T-helper 2 cell treated with Interferon-gamma antibody and Interleukin-4, amounts not matched to agents 100 ng/mL and 5 ng/mL, for 36 hours (primary cell): ENCODE data around the gene CAPZA2. TPM values are rescaled to one million over a fixed set of nuclear protein-coding genes. Genes with fewer than 3 reads are reported as not detected.

Experiments used
- intact Hi-C: fragments of 100-400 bp; cut with micrococcal nuclease; formaldehyde crosslinking; loops from one replicate; pipeline ENCODE4 v1.15.1; 2023
- total RNA-seq: library from RNA; stranded (reverse); gene quantifications from 2 replicates; pipeline ENCODE4 v1.2.3, GENCODE V29; 2022

CAPZA2 gene
- total RNA-seq, 1 donor from 2014 or later, result 130 TPM

DNA sequence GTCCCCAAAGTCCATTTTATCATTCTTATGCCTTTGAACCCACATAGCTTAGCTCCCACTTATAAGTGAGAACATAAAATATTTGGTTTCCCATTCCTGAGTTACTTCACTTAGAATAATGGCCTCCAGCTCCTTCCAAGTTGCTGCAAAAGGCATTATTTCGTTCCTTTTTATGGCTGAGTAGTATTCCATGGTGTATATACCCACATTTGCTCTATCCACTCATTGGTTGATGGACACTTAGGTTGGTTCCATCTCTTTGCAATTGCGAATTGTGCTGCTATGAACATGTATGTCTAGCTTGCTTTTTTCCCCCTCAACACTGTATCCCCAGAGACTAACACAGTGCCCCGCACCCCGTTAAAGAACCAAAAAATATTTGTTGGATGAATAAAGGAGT is 670 bp upstream of the CAPZA2 start:
- intact Hi-C loops, result loop anchor here (1.0 to 5.0 kb wide), 7 partner anchors 10 to 1939 kb away; partner anchors contain the start of genes LSM8, MDFIC and ST7

DNA sequence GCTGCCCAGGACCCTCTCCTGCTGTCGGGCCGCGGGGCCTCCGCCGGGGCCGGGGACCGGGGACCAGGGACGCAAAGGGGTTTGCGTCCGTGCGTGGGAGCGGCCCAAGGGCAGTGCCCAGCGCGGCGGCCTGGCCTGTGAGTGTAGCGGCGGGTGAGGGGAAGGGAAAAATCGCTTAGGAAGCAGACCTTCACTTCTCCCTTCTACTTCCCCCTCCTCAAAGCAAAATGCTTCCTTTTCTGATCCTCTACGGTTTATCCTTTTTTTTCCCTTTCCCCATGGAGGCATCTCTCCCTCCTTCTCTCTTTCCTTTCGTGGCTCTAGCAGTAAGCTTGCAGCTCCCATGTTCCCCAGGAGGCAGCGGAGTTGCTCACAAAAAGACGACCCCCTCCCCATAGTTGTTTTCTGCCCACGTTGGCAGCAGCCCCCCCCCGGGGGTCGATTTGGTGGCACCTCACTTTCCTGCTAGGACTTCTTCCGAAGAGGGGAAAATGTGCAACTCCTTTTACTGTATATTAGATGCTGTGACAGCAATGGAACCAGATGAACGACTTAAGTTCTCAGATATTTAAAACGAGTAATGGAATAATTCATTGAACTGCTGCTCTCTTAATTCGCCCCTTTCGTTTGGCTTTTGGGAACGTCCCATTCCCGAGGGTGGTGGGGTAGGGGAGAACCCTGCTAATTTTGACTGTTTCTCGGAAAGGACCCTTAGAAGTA is 724 bp downstream of the CAPZA2 start:
- intact Hi-C loops, result loop anchor here (1.0 to 5.0 kb wide), 7 partner anchors 8 to 1941 kb away; partner anchors contain the start of genes LSM8, MDFIC and ST7

DNA sequence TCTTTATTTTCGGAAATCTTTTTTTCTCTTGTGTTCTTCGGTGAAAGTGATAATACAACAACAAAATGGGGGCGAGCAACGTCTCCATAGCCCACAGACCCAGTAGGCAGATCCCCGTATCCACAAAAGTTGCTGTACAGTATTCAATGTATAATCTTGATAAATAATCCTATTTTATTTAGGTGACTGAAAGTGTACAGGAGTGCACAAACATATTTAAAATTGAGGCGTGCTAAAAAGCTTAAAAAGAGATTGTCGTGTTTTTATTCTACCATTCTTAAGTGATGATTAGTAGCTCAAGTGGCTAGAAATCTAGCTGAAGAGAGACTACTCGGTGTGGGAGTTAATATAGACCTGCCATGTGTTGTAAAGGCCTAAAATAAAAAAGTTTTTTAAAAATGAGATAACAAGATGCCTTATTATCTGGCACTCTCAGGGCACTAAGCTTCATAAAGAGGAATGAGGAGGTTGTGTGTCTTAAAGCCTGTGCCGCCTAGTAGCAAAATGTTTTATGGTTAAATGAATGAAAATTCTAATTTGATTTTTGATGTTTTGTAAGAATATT is 1.6 kb downstream of the CAPZA2 start:
- intact Hi-C loops, result loop anchor here (2.0 to 5.0 kb wide), 4 partner anchors 43 to 1942 kb away; partner anchors contain the start of genes LSM8 and MDFIC

DNA sequence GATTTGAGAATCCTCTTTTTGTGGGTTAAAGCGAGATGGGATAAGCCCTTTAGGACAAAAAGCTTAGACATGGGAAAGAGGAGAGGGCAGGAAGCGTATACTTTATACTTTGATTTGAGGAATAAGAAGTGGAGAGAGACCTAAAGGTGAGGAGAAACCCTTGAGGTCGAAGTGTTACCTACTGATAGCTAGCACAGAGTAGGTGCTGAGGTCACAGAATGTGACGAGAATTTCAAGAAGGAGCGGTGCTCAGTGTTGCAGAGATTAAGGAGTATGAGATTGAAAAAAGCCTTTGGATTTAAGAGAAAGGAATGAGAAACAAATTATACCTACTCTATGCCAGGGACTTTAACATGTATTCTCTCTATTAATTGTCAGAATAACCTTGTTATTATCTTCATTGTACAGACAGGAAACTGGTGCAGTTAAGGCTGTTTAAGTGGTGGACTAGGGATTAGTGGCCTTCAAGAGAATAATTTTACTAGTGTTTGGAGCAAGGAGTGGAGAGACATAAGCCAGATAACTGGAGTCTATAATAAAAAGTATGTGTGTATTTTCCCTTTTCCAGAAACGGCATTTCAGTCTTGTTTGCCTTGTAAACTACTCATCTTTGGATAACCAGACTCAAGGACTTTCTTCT is 8.8 kb downstream of the CAPZA2 start:
- intact Hi-C loops, result loop anchor here (1.0 kb wide), 1 partner anchor 9 kb away; the partner anchor contains the start of gene CAPZA2

DNA sequence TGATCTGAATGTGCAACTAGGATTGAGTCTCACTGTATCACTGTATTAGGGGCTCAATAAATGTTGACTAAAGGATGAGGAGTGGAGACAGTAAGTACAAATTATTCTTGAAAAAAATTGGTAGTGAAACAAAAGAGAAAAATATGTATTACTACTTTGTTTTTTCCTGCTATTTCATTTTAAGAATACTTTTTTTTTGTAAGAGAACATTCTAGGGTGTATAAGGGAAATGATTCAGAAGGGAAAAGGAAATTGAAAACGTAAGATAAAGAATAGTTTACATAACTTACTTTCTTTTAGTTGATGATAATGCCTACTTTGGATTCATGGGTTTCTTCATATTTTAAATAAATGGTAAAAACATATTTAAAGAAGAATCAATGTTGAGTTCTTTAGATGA is 9.6 kb downstream of the CAPZA2 start:
- intact Hi-C loops, result no loop called here

DNA sequence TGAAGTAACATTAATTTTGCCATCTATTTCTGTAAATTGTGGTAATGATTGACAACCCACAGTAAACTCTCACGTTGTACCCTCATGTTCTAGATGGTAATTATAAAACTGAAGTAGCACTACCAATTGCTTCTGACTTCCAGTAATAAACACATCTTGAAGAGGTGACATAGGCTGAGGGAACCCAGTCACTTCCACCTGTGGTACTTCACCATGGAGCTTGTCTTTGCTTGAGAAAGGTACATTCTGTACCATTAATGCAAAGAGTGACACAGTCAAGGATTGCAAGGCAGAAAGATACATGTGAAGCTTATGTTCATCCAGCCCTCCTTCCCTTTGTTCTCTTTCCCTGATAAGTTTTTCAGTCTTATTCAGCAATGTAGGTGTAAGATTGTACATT is 11.2 kb downstream of the CAPZA2 start:
- intact Hi-C loops, result no loop called here

DNA sequence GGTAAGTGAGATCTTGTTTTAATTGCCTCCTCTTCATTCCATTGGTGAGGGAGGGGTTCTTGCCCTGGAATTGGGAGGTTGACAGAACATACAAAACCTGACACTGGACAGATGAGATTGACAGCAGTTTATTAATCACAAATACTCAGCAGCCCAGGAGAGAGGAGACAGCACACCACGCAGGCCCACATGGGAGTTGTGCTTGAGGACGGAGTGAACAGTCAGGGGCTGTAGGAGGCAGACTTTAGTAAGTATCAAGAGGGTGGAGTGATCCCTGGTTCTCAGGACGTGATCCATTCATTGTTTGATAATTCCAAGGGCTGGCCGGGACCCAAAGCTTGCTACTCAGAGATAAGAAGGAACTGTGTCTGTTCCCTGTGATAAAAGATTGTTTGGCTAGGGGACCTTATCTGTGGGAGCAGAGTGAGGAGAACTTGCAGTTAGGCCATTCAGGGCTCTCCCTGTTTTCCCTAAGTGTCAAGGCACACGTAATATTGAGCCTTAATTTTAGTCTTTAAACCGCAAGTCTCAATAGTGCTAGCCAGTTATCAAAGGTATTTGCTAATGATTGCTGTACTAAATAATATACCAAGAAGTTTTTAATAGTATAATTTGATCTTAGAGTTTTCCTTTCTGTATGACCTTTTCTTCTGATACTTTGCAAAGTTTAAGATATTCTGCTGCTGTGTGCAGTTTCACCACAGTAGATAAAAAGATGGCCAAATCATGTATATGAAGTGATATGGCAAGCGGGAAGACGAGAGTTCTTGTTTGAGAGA is 14.5 kb downstream of the CAPZA2 start:
- intact Hi-C loops, result no loop called here

DNA sequence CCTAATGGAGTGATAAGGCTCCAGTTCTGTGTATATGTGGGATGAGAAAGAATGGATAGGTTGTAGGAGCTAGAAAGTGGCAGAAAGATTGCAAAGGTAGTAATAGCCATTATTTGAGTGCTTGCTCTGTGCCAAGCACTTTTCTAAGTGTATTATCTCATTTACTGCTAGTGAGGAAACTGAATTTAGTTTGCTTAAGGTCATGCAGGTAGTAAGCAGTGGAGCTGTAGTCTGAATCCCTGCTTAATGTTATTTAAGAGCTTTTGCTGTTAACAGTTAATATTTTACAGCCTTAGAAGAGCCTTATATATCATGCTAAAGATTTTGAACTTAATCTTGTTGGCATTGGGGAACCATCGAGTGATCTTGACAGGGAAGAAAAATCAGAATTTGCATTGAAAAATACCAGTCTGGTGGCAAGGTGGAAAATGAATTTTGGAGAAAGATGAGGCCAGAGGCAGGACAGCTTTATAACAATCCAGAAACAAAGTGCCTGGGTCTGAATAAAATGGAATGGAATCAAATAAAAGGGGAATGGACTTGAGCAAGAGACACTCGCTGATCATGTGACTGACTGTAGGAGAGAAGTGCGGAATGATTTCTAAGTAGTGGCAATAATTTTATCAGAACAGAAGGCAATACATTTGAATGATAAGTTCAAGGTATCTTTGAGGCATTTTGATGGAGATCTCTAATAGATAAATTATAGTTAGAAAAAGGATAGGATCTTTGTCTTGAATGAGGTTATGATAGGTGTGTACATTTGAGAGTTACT is 15.2 kb downstream of the CAPZA2 start:
- intact Hi-C loops, result no loop called here

DNA sequence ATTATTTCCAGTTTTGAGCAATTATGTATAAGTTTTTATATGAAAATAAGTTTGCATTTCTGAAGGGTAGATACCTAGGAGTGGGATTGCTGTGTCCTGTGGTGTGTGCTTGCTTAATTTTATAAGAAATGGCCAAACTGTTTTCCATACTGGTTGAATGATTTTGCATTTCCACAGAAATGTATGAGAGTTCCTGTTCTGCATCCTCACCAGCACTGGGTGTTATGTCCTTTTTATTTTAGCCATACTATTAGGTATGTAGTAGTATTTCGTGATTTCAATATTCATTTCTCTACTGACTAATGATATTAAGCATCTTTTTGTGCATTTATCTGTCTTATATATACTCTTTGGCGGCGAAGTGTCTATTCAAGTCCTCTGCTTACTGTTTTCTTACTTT is 22.3 kb downstream of the CAPZA2 start:
- intact Hi-C loops, result no loop called here

DNA sequence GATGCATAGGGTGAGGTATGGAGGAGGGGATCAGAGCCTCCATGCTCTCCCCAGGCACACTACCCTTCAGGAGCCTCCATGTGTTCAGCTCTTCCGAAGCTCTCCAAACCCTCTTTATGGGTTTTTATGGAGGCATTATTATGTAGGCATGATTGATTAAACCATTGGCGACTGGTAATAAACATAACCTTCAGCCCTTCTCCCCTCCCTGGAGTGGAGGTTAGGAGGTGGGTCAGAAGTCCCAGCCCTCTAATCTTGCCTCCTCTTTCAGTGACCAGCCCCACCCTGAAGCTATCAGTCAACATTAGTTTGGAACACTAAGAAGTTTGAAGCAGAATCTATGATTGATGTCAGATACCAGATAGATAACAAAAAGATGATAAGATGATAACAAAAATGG is 23.3 kb downstream of the CAPZA2 start:
- intact Hi-C loops, result no loop called here

DNA sequence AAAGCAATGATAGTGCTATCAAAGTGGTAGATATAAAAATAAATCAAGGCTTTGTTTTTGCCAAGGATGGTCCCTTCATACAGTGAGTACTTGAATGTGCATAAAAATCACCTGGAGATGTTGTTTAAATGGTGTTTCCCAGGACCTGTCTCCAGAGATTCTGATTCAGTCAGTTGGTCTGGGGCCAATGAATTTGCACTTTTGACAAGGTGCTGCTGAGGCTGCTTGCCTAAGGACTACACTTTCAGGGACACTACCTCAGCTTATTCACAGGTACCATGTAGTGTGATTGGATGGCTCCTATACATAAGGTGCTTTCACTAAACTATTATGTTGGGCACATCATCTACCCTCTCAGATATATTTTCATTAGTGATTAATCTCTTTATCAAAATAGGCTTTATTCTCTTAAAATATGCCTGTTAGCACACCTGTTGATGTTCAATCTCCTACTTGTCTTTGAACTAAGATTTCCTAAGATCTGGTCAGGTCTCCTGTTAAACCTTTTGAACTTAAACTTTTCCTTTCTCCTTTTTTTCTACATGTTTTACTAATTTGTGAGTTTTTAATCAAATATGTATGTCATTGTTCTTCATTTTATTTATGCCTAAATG is 24.3 kb downstream of the CAPZA2 start:
- intact Hi-C loops, result no loop called here

DNA sequence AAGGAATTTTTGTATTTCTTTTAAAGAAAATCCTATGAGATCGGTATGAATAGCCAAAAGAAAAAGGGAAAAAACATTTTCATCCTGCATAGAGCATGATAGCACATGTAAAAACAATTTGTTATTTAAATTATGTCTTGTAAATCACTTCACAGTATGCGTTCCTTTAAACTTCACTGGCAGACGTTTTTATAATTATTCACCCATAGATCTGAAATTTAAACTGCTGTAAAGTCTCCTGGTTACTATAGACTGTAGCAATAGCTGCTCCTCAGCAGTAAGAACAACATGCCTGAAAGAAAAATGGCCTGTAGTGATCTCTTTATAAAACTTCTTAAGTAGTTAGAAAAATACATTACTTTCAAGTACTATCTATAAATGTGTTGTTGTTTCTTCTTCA is 26.5 kb downstream of the CAPZA2 start:
- intact Hi-C loops, result no loop called here

DNA sequence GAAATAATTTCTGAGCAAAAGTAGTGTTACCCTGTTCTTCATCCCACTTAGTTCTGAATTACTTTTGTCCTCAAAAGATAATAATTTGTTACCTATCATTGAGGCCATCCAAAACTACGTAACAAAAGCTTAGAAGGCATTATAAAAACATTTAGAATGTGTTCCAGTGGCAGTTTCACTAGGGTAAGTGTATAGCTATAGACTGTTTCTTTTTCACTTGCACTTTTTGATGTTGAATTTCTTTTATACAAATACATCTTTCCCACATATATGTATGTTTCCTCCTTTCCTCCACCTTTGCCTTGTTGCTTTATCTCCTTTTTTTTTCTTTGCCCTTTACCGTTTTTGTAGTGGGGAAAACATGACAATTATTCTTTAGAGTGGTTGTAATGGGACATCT is 33.5 kb downstream of the CAPZA2 start:
- intact Hi-C loops, result no loop called here

DNA sequence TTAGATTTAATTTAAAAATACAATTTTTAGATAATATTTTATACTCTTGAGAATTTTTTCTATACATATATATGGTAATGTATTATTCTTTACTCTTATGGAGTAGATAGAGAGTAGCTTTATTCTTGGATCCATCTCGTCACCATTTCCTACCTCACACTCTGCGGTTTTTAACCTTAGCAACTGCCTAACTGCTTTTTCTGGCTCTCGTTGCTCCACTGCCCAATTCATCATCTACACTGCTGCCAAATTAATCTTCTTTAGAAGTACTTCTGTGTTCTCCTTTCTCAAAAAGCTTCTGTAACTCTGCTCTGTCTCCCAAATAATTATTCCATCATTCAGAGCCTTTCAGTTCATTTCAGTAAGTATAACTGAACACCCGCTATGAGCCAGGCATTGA is 35.3 kb downstream of the CAPZA2 start:
- intact Hi-C loops, result no loop called here

DNA sequence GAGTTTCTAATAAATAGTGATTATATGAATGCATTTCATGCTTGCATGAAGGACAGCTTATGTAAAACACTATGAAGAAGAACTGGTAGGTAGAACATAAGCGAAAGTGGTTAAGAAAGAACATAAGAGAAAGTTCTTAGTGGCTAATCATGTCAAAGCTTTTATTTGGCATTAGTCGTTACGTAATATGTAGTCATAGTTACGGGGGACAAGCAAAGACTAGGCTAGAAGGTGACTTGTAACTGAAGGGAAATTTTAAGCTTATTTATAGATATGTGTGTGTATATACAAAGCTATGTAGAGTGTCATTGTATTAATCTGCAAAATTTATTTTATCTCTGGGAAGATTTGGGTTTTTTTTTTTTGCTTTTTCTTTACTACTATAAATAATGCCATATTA is 36.9 kb downstream of the CAPZA2 start:
- intact Hi-C loops, result no loop called here

DNA sequence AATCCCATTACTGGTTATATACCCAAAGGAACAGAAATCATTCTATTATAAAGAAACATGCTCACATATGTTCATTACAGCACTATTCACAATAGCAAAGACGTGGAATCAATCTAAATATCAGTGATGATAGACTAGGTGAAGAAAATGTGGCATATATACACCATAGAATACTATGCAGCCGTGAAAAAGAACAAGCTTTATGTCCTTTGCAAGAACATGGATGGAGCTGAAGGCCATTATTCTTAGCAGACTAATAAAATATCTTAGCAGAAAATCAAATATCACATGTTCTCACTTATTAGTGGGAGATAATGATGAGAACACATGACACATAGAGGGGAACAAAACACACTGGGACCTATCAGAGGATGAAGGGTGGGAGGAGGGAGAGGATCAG is 38.8 kb downstream of the CAPZA2 start:
- intact Hi-C loops, result no loop called here

DNA sequence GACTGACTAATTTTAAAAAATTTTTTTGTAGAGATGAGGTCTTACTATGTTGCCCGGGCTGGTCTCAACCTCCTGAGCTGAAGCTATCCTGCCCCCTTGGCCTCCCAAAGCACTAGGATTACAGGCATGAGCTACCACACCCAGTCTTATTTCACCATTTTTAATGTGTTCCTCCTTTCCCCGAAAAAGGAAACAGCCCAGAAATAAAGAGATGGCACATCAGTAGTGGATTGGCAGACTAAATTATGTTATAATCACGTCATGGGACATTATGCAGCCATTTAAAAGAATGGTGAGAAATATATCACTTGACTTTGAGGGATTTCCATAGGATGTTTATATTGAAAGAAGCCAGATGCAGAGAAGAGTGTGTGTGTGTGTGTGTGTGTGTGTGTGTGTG is 40.5 kb downstream of the CAPZA2 start:
- intact Hi-C loops, result no loop called here

DNA sequence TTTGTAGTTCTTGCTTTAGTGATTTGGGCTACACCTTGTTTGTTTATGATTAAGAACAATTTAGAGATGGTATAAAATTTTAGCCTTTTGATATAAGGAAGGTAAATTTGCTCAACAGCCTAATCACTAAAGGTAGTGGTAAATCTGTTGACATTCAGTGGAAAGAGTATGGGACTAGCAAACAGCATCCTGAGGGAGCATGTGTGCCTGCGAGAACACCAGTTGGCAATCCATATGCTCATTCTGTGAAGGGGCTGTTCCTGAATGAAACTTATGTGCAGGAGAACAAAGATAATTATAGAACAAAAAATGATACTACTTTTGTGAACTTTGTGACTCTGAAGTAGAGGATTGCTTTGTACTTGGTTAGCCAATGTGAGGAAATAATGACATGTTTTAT is 44.0 kb downstream of the CAPZA2 start:
- intact Hi-C loops, result loop anchor here (5.0 kb wide), 1 partner anchor 44 kb away; the partner anchor contains the start of gene CAPZA2

DNA sequence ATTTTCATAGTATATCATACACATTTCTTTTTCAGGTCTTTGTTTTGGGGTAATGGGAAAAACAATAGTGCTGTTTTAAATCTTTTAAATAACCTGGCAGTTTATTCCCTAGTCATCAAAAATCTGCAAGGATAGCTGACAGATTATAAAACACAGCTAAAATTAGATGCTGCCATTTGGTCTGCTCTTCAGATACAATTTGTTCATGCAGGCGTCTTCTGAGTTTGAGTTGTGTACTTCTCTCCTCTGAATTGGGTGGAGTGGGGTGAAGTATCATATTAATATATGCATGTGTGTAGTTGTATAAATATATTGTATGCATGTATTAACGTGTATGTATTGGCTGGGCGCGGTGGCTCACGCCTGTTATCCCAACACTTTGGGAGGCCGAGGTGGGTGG is 48.0 kb downstream of the CAPZA2 start:
- intact Hi-C loops, result no loop called here

DNA sequence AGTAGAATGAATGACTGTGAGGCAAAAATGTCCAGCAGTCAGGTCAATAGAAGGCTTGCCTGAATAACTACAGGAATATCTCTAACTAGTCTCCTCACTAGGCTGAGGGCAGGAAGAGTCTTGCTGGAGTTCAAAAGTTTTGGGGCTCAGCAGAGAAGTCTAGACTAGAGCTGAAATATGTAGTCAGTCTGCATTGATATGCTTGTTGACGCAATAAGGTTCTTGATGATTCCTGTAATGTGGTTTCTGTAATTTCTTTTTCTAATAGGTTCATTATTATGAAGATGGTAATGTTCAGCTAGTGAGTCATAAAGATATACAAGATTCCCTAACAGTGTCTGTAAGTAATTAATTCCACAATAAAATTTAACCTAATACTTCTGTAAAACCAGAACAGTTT is 49.4 kb downstream of the CAPZA2 start:
- intact Hi-C loops, result no loop called here
